HG03520 (cell line): ENCODE results near the gene KPNA5.
"Not testable (repeated sequence)": the region's sequence is repeated elsewhere in the genome, so short reads cannot be mapped to it uniquely, and the experiment has no call there.

ENCODE experiments used
- ATAC-seq: cut with Tn5 transposase; IDR thresholded peaks from one replicate; pipeline ENCODE4 v1.9.1; 2021; ENCODE audit warnings: mild to moderate bottlenecking, moderate library complexity; ENCODE audit not compliant: unreplicated experiment

Gene KPNA5

DNA sequence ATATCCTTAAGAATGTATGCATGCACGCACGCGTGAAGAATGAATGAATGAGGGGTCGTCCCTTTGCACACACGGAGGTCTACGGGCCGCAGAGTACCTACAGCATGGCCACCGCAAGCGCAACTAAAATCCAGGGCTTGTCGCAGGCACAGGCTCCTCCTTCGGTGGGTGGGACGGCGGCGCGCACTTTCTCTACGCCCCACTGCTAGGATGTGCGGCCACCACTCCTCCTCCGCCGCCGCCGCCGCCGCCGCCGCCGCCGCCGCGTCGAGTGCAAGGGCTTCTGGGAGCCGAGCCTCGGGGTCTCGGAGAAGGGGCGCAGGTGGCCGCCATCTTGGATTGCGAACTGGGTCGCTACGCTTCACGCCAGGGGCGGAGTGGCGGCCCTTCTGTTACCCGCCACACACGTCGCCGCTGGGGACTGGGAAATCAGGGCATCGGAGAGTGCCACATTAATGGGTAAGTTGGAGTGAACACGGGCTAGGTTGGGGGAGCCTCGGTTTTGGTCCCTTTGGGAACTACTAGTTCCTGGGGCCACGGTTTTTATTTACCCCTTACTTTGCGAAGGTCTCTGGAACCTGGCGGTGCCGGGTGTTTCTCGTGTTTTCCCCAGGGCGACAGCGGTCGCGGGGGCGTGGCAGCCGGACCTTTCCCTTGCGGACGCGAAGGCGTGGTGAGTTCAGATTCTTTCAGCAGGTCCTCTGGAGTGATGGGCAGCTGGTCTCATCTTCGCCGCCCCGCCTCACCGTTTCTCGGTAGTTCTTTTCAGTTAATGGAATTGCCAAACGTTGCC lies at the start of gene KPNA5:
TSS of gene KPNA5 (plus strand) at position 332 of the 793 bp plus-strand sequence. CDS start at position 456, 124 bp downstream.
- peak; percentile 91 for ATAC-seq

DNA sequence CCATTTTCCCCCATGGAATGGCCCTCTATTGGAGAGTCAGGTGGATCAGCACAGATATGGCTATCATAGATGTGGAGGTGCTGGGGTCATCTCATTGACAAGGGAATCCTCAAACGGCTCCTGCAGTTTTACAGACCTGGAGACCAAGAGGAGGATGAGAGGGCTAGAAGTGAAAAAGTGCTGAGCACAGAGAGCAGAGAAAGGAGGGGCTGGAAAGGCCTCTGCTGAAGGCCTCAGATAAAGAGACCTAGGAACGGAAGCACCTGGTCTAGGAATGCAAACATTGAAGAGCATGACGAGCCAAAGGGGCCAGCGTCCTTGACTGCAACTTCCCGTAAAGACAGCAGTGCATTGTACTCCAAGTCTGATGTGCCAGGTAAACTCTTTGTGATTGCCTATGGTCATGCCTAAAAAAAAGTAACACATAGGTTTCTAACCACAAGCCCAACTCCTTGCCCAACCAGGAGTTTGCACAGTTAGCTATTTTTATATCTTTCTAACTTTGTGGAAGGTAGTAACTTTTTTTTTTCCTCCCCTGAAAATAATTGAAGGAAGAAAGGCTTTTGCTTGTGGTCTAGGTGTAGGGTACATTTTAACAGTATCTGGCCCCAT lies 49.5 kb upstream of the KPNA5 start:
- no peak for ATAC-seq

DNA sequence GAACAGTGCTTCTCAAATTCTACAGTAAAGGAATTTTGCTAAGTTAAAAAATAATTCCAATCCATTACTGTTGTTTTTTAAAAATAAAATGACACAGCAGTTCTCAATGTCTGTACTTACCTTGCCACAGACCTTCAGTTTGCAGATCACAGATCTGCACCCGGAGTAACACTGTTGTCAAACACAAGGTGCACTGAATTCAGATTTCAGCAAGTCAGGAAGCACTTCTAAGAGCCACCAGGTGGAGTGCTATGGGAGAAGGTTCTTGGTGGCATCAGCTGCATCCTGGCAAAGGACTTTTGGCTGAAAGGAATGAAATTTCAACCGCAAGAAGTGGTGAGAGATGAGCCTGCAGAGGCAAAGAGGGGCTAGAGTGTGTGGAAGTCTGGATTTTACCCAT lies 47.3 kb upstream of the KPNA5 start:
- no peak for ATAC-seq

DNA sequence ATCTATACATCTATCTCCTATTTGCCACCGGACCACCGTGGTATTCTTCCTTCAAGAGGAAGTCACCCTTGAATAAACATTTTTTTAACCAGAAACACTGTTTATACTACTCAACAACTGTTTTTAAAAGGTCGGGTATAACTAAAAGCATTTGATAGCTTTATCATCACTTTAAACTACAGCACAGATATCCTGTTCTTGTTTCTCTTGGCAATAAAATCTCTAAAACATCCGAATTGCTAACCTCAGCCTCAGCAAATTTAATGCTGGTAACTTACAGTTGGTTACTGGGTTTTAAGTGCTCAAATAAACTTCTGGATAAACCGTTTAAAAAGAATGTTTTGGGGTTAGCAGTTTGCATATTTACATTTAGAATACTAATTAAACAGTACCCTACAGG lies 32.9 kb upstream of the KPNA5 start:
- ATAC-seq = no peak

DNA sequence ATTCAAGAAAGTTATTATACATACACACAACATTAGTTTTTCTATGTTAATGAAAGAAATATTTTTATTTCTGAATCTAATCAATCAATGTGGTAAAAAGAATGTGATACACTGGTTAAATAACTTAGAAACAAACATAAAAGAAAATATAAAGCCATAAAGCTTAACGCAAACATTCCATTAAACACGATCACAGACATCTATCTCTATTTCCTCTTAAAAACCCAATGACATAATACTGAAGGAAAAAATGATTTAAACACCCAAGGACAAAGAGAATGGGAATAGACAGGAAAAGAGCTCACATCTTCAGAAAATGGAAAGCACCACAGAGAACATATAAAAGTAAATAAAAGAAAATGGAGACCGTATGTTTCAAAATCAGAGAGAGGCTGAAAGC lies 31.9 kb upstream of the KPNA5 start:
- ATAC-seq = no peak

DNA sequence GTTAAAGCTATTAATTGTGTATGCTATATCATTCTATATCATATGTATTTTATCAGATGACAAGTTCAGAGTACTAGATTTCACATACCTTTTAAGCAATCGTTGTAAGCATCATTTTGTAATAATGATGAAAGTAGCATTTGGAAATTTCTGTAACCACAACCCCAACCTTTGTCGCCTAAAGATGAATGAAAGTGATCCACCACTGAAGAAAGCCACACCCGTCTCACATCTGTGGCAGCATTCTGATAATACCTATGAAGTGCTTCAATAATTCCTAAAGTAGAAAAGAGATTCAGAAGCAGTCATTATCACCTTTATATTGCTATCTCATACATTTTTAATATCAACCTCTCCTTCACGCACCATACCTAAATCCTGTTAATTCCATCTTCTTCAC lies 29.1 kb upstream of the KPNA5 start:
- no peak for ATAC-seq

DNA sequence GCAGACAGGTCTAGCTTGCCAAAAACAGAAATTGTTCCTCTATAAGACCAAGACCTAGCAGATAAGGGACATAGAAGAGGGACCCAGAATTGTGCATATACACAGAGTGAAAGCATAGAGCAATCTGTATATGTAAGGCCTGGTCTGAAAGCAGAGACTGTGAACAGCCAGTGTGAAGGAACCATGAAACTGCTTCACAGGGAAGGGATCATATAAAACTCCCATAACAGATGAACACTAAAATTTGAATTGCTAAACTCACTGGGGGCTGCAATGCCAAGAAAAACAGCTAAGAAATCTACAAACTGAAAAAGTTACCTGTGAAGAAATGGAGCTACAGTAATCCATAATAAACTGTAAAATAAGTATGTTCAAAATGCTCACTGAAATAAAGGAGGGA lies 19.4 kb upstream of the KPNA5 start:
- ATAC-seq = no peak

DNA sequence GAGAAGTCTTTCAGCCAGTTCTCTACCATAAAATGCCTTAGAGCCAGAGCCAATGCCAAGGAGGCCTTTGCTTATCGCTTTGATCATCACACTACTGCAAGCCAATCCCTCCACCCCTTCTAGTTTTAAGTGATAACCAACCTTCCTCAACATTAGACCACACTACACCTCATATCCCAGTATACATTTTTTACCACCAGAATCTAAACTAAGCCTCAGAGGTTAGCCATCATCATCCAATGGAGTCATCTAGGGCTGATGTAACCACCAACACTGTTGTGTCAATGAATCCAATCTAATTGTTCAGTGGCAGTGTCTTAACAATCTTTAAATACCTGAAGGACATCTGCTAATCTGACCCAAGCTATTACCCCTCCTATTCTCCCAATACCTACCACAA lies 18.8 kb upstream of the KPNA5 start:
- ATAC-seq = no peak

DNA sequence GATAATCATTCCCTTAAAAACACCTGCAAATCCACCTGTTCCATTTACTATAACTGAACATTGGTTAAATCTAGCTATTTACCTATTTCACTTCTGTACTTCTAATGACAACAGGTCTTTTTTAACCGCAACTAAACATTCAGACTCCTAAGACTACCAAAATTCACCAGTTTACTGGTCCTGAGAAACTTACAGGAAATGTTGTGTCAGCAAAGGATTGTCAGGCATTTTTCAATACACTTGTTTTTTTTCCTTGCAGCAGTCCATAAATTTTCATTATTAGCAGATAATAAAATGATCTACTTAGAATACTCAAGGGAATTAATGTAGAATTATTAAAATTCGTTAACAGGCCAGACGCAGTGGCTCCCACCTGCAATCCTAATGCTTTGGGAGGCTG lies 17.7 kb upstream of the KPNA5 start:
- ATAC-seq = no peak

DNA sequence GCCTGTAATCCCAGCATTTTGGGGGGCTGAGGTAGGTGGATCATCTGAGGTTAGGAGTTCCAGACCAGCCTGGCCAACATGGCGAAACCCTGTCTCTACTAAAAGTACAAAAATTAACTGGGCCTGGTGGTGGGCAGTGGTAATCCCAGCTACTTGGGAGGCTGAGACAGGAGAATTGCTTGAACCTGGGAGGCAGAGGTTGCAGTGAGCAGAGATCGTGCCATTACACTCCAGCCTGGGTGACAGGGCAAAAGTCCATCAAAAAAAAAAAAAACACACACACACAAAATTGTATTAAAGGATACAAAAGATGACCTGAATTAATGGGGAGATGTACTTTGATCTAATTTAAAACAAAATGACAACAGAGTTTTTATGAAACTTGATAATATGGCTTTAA lies 16.8 kb upstream of the KPNA5 start:
- ATAC-seq = not testable (repeated sequence)

DNA sequence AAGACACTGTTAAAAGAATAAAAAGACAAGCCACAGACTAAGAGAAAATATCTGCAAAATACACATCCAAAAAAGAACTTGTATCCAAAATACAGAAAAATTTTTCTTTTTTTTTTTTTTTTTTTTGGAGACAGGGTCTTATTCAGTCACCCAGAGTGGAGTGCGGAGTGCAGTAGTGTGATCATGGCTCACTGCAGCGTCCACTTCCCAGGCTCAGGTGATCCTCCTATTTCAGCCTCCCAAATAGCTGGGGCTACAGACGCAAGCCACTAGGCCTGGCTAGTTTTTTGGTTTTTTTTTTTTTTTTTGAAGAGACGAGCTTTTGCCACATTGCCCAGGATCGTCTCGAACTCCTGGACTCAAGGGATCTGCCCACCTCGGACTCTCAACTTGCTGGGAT lies 15.5 kb upstream of the KPNA5 start:
- no peak for ATAC-seq

DNA sequence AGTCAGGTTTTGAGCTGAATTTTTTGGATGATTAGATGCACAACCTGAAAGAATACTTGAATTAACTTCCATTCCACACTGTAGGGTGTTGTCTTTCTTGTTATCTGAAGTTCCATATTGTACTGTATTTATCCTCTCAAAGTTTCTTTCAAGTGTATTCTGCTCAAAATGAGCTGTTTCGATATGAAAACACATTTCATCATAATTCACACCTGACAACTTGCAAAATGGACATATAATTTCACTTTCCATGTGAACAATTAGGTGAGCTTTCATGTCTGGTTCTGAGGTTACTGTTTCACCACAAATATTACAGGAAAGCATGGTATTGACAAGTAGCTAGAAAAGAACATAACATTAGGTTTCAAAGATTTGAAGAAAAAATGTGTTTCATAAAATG lies 14.1 kb upstream of the KPNA5 start:
- peak; percentile 39 for ATAC-seq

DNA sequence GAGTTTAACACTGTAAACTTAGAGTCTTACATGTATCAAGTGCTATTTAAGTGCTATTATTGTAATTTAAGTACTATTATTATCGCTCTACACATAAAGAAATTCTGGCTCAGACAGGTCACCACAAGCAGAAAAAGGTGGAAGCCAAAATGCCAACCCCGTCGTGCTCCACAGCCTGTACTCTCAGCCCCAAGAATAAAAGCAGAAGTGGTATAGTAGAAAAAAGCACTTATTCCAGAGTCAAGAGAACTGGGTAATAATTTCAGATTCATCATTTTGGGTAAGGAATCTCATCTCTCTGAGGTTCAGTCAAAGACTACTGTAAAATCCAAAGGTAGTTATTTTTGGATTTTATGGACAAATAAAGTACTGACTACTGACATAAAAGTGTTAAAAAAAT lies 13.4 kb upstream of the KPNA5 start:
- peak; percentile 33 for ATAC-seq

DNA sequence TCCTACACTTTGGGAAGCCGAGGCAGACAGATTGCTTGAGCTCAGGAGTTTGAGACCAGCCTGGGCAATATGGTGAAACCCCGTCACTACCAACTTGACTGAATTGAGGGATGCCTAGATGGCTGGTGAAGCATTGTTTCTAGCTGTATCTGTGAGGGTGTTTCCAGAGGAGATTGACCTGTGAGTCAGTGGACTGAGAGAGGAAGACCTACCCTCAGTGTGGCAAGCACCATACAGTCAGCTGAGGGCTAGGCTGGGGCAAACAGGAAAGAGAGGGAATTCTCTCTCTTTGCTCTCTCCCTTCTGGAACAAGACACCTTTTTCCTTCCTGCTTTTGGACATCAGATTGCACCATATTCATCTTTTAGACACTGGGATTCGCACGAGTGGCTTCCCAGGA lies 8.7 kb upstream of the KPNA5 start:
- ATAC-seq = no peak

DNA sequence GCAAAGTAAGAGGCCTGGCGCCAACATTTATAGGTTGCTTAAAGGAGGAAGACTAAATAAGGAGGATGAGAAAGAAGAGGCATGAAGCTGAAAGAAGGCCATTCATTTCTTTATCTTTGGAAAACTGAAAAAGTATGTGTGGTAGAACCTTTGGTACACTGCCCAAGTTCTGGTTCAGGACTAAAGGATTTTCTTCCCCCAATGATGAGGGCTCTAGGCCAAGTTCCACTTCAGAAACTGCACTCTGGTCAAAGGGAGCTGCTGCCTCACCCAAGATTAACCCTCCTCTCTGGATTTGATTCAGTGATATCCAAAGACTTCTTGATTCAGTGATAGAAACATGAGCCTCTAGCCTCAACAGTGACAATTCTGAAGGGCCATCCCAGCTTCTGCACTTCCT lies 5.0 kb upstream of the KPNA5 start:
- ATAC-seq = no peak

DNA sequence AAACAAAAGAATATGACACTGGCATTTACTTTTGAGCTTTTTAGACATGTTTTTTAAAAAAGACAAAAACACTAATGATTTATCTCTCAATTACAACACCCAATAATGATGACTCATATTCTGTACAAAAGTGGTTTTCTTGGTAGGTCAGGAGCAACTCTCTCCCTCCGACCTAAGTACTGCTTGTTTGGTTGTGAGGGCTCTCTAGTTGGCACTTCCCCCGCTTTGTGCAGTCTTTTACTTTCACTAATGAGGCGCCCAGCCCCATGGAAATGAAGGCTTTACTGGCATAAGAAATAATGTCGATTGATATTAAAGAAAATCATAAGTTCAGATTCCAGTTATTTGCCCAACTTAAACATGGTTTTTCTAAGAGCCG lies 1.3 kb downstream of the KPNA5 start:
- peak; percentile 25 for ATAC-seq

DNA sequence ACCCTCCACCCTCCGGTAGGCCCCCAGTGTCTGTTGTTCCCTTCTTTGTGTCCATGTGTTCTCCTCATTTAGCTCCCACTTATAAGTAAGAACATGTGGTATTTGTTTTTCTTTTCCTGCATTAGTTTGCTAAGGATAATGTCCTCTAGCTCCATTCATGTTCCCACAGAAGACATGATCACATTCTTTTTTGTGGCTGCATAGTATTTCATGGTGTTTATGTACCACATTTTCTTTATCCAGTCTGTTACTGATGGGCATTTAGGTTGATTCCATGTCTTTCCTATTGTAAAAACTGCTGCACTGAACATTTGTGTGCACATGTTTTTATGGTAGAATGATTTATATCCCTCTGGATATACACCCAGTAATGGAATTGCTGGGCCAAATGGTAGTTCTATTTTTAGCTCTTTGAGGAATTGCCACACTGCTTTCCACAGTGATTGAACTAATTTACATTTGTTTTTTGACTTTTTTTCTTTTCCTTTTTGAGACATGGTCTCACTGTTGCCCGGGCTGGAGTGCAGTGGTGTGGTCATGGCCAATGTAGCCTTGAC lies 4.5 kb downstream of the KPNA5 start:
- ATAC-seq = no peak

DNA sequence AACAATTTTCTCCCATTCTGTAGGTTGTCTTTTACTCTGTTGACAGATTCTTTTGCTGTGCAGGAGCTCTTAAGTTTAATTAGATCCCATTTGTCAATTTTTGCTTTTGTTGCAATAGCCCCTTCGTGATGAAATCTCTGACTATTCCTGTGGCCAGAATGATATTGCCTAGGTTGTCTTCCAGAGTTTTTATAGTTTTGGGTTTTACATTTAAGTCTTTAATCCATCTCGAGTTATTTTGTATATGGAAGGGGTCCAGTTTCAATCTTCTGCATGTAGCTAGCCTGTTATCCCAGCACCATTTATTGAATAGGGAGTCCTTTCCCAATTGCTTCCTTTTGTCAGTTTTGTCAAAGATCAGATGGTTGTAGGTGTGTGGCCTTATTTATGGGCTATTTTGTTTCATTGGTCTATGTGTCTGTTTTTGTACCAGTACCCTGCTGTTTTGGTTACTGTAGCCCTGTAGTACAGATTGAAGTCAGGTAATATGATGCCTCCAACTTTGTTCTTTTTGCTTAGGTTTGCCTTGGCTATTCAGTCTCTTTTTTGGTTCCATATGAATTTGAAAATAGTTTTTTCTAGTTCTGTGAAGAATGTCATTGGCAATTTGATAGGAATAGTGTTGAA lies 5.6 kb downstream of the KPNA5 start:
- not testable (repeated sequence) for ATAC-seq

DNA sequence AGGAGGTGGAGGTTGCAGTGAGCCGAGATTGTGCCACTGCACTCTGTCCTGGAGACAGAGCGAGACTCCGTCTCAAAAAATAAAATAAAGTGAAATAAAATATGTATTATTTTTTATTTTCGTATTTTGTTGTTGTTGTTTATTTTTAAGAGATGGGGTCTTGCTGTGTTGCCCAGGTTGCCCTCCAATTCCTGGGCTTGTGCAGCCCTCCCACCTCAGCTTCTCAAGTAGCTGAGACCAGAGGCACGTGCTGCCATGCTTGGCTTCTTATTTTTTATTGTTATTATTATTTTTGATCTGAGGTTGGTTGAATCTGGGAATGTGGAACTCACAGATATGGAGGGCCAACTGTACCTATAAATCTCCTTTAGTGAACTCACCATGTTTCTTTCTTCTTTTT lies 10.1 kb downstream of the KPNA5 start:
- no peak for ATAC-seq

DNA sequence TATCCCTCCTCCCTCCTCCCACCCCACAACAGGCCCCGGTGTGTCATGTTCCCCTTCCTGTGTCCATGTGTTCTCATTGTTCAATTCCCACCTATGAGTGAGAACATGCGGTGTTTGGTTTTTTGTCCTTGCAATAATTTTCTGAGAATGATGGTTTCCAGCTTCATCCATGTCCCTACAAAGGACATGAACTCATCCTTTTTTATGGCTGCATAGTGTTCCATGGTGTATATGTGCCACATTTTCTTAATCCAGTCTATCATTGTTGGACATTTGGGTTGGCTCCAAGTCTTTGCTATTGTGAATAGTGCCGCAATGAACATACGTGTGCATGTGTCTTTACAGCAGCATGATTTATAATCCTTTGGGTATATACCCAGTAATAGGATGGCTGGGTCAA lies 11.9 kb downstream of the KPNA5 start:
- ATAC-seq = not testable (repeated sequence)

DNA sequence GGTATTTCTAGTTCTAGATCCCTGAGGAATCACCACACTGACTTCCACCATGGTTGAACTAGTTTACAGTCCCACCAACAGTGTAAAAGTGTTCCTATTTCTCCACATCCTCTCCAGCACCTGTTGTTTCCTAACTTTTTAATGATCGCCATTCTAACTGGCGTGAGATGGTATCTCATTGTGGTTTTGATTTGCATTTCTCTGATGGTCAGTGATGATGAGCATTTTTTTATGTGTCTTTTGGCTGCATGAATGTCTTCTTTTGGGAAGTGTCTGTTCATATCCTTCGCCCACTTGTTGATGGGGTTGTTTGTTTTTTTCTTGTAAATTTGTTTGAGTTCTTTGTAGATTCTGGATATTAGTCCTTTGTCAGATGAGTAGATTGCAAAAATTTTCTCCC lies 12.3 kb downstream of the KPNA5 start:
- ATAC-seq = not testable (repeated sequence)

DNA sequence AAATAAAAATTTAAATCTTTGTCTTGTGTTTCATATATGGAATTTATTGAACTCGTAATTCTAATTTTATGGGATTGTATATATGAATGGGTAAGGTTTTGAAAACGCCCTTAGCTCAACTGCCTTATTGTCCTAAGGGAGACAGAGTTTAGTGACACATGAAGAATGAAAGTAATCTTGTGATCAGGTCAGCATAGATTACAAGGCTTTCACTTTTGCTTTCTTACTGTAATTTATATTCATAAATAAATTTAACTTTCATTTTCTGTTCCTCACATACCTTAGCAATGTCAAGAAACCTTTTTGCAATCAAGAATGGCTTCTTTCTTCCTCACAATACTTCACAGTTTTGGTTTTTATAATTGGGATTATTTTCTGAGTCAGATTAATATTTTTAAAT lies 14.4 kb downstream of the KPNA5 start:
- ATAC-seq = peak; percentile 88
